PC-9 (cell line): ENCODE measurements around the gene TSPAN14.

Experiments
- EZH2 ChIP-seq: fragments of 200-600 bp; sonication (generic); IDR thresholded peaks from 2 replicates; pipeline ENCODE4 v1.8.0; 2017; ENCODE audit warnings: antibody characterized with exemption, low read depth
- TF ChIP-seq, protein P1 (sequence below): fragments of 200-600 bp; sonication (generic); conservative IDR thresholded peaks from 2 replicates; pipeline ENCODE4 v1.6.1; 2017; ENCODE audit warnings: mixed run types, antibody characterized with exemption, mild to moderate bottlenecking, moderate library complexity

DNA sequence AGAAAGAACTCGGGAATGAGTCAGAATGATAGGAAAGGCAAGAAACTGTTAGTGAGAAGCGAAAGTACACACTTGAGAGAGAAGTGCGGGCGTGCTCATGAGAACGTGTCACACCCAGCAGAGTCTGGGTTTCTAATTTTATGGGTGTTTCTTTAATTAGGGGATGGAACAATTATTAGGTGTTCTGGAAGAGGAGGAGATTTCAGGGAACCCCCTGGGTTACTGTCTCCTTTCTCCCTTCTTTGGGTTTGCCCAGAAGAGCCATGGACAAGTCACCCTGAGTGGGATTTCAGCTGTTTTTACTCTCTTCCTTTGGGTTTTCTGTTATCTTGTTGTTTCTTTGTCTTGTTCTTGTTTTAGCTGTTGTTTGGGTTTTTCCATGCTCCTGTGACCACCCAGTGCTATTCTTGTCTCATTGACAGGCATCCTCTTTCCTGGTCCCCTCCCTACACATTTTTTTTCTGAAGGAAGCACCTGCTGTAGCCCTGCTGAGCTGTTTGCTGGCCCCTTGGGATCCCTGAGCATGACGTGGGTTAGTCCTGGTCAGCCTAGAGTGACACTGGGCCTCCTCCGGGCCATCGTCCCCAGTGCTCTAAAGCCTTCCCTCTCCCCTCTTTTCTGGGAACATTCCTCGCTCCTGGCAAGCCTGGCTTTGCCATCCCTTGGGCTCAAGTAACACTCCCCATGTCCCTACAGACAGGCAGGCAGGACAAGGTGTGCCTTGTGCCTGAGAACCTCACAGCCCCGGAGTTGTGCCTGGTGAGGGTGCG lies 87.1 kb downstream of the TSPAN14 start:
- no peak for TF ChIP-seq EZH2
- TF ChIP-seq, protein P1, sequence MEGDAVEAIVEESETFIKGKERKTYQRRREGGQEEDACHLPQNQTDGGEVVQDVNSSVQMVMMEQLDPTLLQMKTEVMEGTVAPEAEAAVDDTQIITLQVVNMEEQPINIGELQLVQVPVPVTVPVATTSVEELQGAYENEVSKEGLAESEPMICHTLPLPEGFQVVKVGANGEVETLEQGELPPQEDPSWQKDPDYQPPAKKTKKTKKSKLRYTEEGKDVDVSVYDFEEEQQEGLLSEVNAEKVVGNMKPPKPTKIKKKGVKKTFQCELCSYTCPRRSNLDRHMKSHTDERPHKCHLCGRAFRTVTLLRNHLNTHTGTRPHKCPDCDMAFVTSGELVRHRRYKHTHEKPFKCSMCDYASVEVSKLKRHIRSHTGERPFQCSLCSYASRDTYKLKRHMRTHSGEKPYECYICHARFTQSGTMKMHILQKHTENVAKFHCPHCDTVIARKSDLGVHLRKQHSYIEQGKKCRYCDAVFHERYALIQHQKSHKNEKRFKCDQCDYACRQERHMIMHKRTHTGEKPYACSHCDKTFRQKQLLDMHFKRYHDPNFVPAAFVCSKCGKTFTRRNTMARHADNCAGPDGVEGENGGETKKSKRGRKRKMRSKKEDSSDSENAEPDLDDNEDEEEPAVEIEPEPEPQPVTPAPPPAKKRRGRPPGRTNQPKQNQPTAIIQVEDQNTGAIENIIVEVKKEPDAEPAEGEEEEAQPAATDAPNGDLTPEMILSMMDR: no peak
